HG03442 (cell line): ENCODE results near the gene MRPL17.
"Not testable (repeated sequence)": the region's sequence is repeated elsewhere in the genome, so short reads cannot be mapped to it uniquely, and the experiment has no call there.

Source experiments
- ATAC-seq: cut with Tn5 transposase; IDR thresholded peaks from one replicate; pipeline ENCODE4 v1.9.1; 2021; ENCODE audit warnings: mild to moderate bottlenecking, moderate library complexity; ENCODE audit not compliant: unreplicated experiment

MRPL17 gene

GRCh38 chr11:6682936-6683861, at the start of gene MRPL17:
Gene MRPL17, minus strand, starts transcription at chr11:6683340. Its CDS starts 44 bp downstream, at chr11:6683296.
- peak; percentile 92 for ATAC-seq

GRCh38 chr11:6727971-6728760, 45.0 kb upstream of the MRPL17 start:
- ATAC-seq: no peak

GRCh38 chr11:6725386-6725896, 42.3 kb upstream of the MRPL17 start:
- no peak for ATAC-seq

GRCh38 chr11:6724013-6724412, 40.9 kb upstream of the MRPL17 start:
- ATAC-seq: no peak

GRCh38 chr11:6721343-6721742, 38.2 kb upstream of the MRPL17 start:
- no peak for ATAC-seq

- no peak for ATAC-seq
Observed at GRCh38 chr11:6719576-6719975, 36.4 kb upstream of the MRPL17 start.

GRCh38 chr11:6717426-6717825, 34.3 kb upstream of the MRPL17 start:
- ATAC-seq: no peak

GRCh38 chr11:6711552-6711951, 28.4 kb upstream of the MRPL17 start:
- not testable (repeated sequence) for ATAC-seq

GRCh38 chr11:6708876-6709275, 25.7 kb upstream of the MRPL17 start:
- no peak for ATAC-seq

- ATAC-seq: no peak
Observed at GRCh38 chr11:6705905-6706535, 22.9 kb upstream of the MRPL17 start.

- ATAC-seq: no peak
Observed at GRCh38 chr11:6703247-6704063, 20.3 kb upstream of the MRPL17 start.

- not testable (repeated sequence) for ATAC-seq
Observed at GRCh38 chr11:6701955-6702354, 18.8 kb upstream of the MRPL17 start.

GRCh38 chr11:6695377-6695776, 12.2 kb upstream of the MRPL17 start:
- no peak for ATAC-seq

- no peak for ATAC-seq
Observed at GRCh38 chr11:6694229-6694535, 11.0 kb upstream of the MRPL17 start.

- no peak for ATAC-seq
Observed at GRCh38 chr11:6693342-6694228, 10.4 kb upstream of the MRPL17 start.

GRCh38 chr11:6692128-6692527, 9.0 kb upstream of the MRPL17 start:
- ATAC-seq: no peak

- not testable (repeated sequence) for ATAC-seq
Observed at GRCh38 chr11:6690431-6691132, 7.4 kb upstream of the MRPL17 start.

- no peak for ATAC-seq
Observed at GRCh38 chr11:6687876-6688275, 4.7 kb upstream of the MRPL17 start.

- ATAC-seq: no peak
Observed at GRCh38 chr11:6686006-6686405, 2.9 kb upstream of the MRPL17 start.
